NT2/D1 (cell line): ENCODE measurements around the gene ATG4D.

Experiments
- YY1 ChIP-seq: IDR thresholded peaks from 2 replicates; pipeline ENCODE4 v1.6.1; 2011; ENCODE audit not compliant: insufficient read length, insufficient read depth
- ZNF274 ChIP-seq: IDR thresholded peaks from 2 replicates; pipeline ENCODE4 v1.6.1; 2011; ENCODE audit warnings: mild to moderate bottlenecking, low read depth, low read length

- TF ChIP-seq ZNF274 (no peak), YY1 (no peak)
Measured at GRCh38 chr19:10516671-10517286, 26.9 kb upstream of the ATG4D start.
